Measurements from ENCODE around the gene IQSEC3. TPM values are rescaled to one million over a fixed set of nuclear protein-coding genes. Genes with fewer than 3 reads are reported as not detected.
"Not testable (repeated sequence)": the region's sequence is repeated elsewhere in the genome, so short reads cannot be mapped to it uniquely, and the experiment has no call there.

Gene IQSEC3
- total RNA-seq, 1 donor from 2014 or later: 0.10 TPM

DNA sequence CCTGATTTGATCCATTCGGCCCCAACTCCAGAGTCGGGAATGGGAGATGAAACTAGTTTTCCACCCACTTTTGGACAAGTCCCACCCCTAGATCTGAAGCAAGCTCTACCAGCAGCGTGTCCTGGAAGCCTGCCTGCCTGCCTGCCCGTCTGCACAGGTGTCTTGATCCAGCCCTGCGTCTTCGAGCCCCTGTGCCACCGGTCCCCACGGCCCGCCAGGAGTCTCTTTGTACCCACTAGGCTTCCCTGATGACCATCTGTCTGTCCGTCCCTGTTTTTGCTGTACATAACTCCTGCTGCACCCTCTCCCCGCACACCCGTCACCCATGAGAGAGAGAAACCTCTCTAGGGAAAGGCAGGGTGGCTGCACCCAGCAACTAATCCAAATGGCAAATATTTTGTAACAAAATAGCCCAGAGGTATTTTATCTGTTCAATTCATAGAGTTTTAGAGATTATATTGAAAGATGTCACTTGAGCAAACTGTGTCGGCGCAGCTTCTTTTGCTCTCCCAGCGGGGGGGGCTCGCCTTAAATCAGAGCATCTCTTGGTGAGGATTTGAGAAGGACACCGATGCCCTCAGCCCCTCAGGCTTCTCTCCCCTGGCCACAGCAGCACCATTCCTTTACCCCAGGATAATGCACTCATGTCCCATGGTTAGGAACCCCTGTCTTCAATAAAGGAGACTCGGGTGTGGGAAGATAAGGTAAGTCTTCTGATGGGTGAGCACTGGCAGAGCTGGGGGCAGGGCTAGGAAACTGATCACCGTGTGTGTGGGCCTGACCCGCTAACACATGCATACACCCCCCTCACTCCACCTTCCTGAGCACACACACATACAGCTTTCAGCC lies 111.6 kb downstream of the IQSEC3 start:
- DNase-seq (ENCODE audit: low read depth): no peak

DNA sequence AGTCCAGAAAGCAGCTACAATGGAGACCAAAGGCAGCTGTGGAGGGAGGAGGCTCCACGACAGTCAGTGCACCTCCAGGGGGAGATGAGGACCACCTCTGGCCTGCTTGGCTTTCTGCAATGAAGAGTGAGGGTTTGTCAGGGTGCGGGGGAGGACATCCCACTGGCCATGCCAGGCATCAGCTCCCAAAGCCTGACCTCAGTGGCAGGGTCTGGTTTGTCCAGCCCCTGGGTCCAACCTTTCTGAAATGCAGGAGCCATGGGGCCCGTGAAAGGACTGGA lies 112.2 kb downstream of the IQSEC3 start:
- no peak for DNase-seq (ENCODE audit: low read depth)

DNA sequence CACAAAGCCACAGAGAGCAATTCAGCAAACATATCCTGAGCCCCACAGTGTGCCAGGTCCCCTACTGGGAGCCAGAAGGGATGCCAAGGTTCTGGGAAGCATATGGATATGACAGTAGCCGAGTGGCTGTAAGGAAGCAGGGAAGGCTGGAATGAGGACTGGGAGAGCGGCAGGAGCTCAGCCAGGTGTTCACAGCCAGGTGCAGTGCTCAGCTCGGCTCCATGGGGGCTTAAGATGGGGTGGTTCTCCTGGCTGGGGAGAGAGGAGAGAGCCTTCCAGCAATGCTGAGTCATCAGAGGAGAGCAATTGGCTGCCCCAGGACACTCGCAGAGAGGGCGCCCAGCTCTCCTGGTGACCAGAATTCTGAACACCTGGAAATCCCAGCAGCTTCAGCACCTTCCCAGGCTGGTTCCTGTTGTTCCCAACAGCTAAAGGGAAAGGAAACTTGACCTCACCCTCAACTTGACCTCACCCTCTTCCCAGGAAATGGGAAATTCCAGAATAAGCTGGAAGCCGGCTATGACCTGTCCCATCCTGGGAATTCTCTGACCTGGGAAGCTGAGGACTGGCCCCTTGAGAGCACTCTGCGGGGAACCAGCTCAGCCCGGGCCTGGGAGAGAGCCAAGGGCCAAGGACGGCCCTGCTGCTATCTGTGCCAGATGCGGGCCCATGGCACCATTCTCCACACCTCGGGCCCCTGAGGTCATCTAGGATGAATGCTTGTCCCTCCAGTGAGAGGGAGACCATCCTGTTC lies 112.7 kb downstream of the IQSEC3 start:
- DNase-seq (ENCODE audit: low read depth): peak; percentile 26

DNA sequence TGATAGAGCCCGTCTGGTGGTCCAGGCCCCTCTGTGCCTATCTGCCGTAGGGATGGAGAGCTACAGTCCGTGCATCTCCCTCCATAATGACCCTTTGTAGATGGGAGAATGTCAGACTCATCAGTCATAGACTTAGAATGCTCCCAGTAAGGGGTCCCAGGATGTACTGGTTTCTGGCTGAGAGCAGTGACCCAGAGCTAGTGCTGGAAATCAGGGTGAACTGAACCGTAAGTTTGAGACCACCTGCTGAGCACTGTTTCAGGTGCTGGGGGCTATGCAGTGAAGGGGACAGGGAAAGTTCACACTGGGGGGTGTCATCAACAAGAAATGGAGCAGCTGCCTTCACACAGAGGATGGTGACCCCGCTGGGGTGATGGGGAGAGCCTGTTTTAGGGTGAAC lies 113.3 kb downstream of the IQSEC3 start:
- no peak for DNase-seq (ENCODE audit: low read depth)

- DNase-seq (ENCODE audit: low read depth): peak; percentile 63
These were observed 113.9 kb downstream of the IQSEC3 start for GRCh38 chr12:180445-180844.

DNA sequence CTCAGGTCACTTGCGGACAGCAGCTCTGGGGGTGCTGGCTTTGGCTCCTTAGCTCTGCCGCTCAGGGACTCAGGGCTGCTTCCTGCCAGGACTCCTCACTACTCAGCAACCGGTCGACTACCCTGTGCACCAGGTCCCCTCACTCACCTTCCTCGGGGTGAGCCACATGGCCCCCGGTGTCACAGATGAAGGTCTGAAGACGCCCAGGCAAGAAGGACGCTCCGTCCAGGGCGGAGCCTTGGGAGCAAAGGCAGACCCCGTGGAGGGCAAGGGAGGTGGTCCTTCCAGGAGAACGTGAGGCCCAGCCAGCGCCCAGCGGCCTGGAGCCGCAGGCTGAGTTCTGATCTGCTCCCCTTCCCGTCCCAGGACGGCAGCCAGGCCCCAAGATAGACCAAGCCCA lies 115.4 kb downstream of the IQSEC3 start:
- no peak for DNase-seq (ENCODE audit: low read depth)

DNA sequence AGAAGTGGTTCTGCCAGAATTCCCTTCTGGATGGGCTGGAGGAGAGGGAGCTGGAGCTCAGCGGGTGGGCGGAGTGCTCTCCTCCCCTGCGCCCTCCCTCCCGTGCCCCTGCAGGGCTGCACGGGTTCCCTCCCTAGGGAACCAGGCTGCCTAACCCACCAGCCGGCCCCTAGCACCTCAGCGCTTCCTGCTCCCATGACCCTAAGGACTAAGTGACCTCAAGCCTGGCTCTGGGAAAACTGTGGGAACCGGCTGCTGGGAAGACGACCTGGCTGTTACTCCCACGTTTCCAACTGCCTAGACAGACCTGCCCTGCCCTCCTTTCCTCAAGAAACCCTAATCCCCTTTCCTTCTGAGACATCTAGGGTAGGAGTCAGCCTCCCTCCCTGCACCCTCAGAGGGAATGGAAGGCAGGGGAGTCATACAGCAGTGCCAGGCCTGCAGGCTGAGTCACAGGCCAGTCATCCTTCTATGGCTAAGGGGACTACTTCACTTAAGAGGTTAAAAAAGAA lies 115.9 kb downstream of the IQSEC3 start:
- DNase-seq (ENCODE audit: low read depth): peak; percentile 76

DNA sequence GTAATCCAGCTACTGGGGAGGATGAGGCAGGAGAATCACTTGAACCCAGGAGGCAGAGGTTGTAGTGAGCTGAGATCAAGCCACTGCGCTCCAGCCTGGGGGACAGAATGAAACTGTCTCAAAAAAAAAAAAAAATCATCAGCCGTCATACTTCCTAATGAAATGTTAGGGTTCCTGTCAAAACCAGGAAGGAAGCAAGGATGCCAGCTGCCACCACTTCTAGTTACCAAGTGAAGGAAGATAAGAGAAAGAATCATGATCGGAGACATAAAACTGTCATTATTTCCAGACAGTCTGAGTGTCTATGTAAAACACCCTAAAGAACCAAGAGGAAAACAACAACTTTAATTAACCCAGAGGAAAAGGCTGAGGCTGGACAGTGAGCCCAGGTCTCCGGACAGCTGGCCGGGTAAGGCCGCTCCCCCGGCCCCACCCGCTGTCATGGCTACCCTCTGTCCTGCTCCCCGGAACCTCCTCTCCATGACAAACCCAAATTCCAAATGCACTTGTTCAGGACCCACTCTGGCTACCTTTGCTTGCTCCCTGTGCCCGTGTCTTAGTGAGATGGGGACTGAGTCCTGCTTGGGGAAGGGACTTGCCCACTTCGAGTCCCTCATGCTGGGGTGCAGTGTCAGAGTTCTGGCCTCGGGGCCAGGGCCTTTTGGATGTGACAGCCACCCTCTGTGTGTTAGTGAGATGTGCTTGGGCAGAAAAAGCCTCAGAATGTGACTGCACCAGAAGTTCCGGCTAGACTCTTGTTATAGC lies 118.4 kb downstream of the IQSEC3 start:
- DNase-seq (ENCODE audit: low read depth): no peak

DNA sequence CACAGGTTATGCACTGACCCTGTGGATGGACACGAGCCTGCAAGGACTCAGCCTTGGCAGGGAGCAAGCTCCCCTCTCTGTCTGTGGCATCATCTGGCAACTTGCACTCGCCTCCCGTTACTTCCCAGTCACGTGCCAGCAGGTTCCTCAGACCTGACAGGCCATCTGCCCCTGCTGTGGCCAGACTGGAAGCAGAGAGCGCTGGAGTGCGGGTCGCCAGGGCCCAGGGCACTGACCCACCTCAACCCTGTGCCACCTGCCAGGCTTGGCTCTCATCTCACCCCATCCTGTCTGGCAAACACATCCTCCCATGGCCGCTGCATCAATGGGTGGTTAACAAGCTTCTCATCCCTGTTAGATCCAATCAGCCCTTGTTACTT lies 119.0 kb downstream of the IQSEC3 start:
- no peak for DNase-seq (ENCODE audit: low read depth)

DNA sequence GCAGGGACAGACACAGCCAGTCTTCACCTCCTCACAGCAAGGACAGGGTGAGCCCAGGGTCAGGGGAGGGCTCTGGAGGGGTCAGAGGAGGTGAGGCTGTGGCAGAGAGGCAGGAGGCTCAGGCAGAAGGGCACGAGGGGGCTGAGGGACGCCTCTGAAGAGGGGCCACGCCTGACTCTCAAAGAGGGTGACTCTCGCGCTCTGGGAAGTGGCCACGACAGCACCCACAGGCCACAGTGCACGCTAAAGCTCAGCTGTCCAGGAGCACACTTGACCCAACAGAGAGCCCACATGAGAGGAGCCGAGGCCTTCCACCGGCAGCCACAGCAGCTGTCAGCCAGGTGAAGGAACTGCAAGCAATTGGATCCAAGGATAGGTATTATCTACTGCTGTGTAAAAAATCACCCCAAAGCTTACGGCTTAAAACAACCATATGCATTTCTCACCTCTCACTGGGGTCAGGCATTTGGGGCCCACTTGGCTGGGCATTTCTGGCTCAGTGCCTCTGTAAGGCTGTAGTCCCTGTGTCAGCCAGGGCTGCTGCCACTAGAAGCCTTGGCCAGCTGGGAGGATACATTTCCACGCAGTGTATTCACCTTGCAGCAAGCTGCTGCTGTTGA lies 119.5 kb downstream of the IQSEC3 start:
- DNase-seq (ENCODE audit: low read depth): no peak

DNA sequence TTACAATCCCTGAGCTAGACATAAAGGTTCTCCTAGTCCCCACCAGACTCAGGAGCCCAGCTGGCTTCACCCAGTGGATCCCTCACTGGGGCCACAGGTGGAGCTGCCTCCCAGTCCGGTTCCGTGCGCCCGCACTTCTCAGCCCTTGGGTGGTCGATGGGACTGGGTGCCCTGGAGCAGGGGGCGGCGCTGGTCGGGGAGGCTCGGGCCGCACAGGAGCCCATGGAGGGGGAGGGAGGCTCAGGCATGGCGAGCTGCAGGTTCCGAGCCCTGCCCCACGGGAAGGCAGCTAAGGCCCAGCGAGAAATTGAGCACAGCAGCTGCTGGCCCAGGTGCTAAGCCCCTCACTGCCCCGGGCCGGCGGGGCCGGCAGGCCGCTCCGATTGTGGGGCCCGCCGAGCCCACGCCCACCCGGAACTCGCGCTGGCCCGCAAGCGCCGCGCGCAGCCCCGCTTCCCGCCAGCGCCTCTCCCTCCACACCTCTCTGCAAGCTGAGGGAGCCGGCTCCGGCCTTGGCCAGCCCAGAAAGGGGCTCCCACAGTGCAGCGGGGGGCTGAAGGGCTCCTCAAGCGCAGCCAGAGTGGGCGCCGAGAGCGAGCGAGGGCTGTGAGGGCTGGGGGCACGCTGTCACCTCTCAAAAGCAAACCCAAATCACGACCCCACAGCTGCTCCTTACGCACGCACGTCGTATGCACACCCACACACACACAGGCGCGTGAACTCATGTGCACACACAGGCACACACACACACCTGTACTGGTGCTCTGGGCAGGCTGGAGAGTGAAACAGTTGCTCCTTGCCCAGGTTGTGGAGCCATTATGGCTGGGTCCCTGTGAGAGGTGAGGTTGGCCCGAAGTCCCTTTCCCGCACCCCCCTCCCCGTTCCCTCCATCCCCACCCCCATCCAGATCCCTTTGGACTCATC lies 121.7 kb downstream of the IQSEC3 start:
- DNase-seq (ENCODE audit: low read depth): not testable (repeated sequence)

DNA sequence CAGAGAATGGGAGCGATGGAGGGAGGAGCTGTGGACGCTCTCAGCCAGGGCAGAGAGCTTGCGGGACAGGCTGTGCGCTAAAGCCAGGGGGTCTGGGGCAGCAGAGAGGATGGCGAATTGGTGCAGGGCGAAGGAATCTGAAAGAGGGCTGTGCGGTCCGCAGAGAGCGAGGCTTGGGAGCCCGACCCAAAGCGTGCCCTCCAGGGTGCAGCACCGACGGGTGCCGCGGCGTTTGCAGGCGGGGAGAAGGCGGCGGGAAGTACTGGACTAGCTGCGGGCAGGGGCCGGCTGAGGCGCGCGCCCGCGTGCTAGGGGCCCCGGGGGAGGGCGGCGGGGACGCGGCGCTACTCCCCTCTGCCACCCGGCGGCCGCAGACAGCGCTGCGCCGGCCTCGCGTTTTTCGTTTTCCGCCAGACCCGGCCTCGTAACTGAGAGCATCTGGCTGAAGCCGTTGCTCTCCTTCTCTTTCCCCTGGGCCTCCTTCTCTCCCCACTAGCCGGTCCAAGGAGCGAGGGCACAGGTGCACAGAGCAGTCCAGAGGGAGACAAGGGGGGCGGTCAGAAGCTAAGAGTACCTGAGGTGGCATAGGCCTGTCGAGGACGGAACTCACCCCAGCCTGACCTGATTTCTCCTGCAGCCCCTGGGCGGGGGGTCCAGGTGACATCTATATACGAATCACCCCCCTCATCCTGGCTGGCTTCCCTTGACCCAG lies 122.5 kb downstream of the IQSEC3 start:
- DNase-seq (ENCODE audit: low read depth): no peak

DNA sequence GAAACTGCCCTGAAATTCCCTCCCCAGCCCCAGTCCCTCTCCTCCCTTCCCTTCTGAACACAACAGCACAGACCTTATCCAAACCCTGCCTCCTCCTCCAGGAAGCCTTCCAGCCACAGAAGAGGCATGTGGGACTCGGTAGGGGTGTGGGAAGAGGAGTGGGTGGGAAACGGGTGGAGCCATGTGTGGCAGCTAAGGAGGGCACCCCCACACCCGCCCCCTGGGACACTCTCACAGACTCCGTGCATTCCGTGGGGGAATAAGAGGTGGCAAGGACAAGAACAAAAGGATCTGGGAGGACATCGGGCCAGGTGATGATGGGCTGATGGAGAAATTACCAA lies 123.0 kb downstream of the IQSEC3 start:
- no peak for DNase-seq (ENCODE audit: low read depth)

GRCh38 chr12:190881-191280 lies 124.3 kb downstream of the IQSEC3 start:
- DNase-seq (ENCODE audit: low read depth): no peak

- no peak for DNase-seq (ENCODE audit: low read depth)
These were observed 125.0 kb downstream of the IQSEC3 start for GRCh38 chr12:191541-191940.

DNA sequence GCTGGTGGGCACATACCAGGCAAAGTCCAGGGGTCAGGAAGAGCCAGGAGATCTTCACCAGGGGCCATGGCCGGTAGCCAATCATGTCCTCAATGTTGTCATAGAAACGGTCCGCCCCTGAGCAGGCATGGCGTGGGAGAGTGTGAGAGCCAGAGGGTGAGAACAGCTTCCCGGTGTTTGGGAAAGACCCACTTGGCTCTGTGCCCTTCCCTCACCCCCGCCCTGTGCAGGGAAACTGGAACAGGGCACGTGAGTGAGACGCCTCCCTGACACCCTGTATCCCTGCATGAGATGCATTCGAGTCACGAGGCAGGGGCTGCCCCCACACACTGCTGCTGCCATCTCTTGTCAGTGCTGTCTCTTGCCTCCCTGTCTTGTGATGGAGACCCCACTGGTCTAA lies 126.7 kb downstream of the IQSEC3 start:
- no peak for DNase-seq (ENCODE audit: low read depth)

DNA sequence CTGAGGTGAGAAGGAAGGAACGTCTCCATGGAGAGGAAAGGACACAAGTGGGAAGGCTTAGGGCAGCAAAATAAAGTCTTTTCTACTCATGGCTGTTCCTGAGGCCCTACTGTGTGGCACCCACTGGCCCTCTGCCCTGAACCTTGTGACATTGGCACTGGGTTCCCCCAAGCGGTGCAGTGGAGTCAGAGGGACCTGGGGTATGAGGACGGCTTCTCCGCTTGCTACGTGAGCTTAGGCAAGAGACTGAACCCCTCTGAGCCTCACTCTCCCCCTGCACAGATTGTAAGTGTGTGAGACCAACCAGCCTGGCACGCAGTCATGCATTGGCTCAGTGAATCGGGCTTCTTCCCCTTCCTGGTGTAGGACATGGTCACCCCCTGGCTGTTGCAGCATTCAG lies 127.7 kb downstream of the IQSEC3 start:
- no peak for DNase-seq (ENCODE audit: low read depth)

DNA sequence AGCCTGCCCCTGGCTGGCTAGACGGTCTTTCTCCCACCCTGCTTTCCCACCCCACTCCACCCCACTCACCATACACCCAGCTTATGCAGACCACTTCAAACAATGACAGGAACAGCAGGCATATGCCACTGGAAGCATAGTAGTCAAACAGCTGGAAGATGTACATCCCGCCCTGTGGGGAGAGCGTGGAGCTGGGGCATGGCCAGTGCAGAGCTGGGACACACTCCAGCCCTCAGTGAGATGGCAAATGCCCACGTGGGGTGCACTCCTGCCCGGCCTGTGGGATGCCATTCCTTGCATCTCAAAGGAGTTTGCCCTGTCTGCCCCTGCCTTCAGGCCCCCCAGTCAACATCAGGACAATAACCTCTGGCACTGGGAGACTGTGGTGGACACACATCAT lies 128.6 kb downstream of the IQSEC3 start:
- no peak for DNase-seq (ENCODE audit: low read depth)

DNA sequence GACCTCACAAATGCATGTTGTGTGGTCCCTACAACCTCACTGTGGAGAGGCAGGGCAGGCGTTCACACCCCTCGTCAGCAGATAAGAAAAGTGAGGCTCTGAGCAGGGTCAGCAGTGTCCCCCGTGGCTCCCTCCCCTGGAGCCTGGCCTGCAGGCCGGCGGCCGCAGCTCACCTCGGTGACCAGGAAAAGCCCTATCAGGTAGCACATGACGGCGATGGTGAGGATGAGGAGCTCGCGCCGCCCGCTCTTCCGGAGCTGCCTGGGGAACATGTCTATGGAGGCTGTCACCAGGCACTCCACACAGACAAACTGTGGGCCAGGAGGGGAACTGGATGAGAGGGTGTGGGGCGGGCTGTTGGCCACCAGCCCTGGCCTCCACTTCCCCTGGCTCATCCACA lies 129.4 kb downstream of the IQSEC3 start:
- DNase-seq (ENCODE audit: low read depth): no peak

GRCh38 chr12:196436-196835 lies 129.9 kb downstream of the IQSEC3 start:
- no peak for DNase-seq (ENCODE audit: low read depth)
